ENCODE results near the gene TBC1D16.
A peak's percentile ranks its signal among the peaks of the same experiment; 100 is the strongest.

TBC1D16 gene

GRCh38 chr17:80034791-80035686 is 633 bp downstream of the TBC1D16 start:
- H3K4me1 Mint-ChIP-seq (ENCODE audit: low read depth), result peaks cover 18% of the 10 kb centered on the region
- H3K9me3 Mint-ChIP-seq, result no peaks in the 10 kb centered on the region
- H3K4me3 Mint-ChIP-seq, result peak overlapping the region; percentile 86
- H3K27ac Mint-ChIP-seq, result peak overlapping the region; percentile 71
- peaks cover 7% of the 10 kb centered on the region for H3K27me3 Mint-ChIP-seq
- no peaks in the 10 kb centered on the region for H3K36me3 Mint-ChIP-seq (ENCODE audit: low read depth)

DNA sequence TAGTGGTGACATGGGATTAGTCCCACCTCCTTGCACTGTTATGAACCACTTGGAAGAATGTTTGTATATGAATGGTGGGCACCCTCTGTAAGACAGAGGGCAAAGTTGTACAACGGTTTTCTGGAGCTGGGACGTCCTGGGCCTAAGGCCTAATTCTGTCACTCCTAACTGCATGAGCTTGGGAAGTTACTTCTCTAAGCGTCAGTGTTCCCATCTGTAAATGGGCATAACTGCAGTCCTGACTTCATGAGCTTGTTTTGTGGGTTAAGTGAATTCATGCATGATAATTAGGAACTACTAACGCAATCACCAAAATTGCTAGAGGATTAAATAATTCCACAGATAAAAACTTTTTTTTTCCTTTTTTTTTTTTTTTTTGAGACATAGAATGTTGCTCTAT is 1.8 kb downstream of the TBC1D16 start:
- Mint-ChIP-seq H3K4me3 (no peak overlapping the region), H3K27me3 (peaks cover 7% of the 10 kb centered on the region), H3K9me3 (no peaks in the 10 kb centered on the region), H3K4me1 (ENCODE audit: low read depth) (peaks cover 18% of the 10 kb centered on the region), H3K36me3 (ENCODE audit: low read depth) (no peaks in the 10 kb centered on the region), H3K27ac (no peak overlapping the region)

DNA sequence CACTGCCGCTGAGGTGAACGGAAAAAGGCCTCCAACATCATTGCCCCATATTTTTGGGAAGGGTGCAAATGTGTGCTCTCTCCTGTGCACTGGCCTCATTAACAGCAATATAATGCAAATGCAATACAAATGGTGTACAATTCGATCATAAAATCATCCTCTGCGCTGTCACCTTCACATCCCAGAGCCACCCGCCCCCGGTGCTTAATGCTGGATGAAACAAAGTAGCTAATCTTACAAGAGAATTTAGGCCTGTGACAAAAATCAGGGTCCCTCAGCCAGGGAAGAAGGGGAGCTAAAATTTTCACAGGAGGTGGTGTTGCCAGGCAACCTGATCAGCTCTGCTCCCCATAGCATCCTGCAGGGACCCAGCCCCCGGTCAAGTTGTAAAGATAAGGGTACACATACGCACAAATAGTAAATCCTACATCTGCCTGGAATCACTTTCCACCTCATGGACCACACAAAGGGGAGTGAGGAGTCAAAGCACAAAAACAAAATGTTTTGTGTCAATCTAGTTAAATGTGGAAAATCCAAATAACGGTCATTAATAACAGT is 3.0 kb downstream of the TBC1D16 start:
- Mint-ChIP-seq H3K4me3 (no peak overlapping the region), H3K4me1 (ENCODE audit: low read depth) (peaks cover 18% of the 10 kb centered on the region), H3K27ac (no peak overlapping the region), H3K27me3 (peaks cover 7% of the 10 kb centered on the region), H3K9me3 (no peaks in the 10 kb centered on the region), H3K36me3 (ENCODE audit: low read depth) (no peaks in the 10 kb centered on the region)

DNA sequence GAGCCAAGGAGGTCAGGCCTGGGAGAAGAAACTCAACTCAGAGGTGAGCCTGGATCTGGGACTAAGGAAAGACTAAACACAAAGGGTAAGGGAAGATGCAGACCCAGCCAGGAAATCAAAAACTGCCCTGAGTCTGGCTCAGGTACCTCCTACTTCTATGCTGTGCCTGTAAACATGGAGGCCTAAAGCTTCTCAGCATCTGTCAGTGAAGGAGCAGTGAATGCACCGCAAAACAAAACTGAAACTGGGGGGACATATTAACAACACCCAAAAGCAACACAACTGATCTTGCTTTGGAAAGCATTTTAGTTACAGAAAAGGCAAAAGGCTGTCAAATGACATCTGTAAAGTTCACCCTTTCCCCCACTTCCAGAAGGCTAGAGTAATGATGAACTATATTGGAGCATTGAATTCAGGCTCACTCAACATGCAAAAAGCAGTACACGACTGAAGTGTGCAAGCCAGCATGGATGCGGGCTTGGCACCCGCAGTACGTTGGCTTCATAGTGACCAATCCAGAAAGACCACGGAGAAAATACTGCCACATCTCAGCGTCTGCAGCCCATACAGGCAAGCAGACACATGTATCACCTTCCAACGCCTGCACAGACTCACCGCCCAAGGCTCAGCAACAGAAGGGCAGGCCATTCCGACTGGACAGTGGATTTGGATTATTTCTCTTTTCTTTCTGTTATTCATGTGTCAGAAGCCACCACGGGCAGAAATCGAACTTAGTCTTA is 3.8 kb downstream of the TBC1D16 start:
- Mint-ChIP-seq H3K9me3 (no peaks in the 10 kb centered on the region), H3K4me1 (ENCODE audit: low read depth) (peaks cover 13% of the 10 kb centered on the region), H3K27me3 (peaks cover 4% of the 10 kb centered on the region), H3K27ac (no peak overlapping the region), H3K36me3 (ENCODE audit: low read depth) (no peaks in the 10 kb centered on the region), H3K4me3 (no peak overlapping the region)

- H3K27ac Mint-ChIP-seq, result no peak overlapping the region
- H3K27me3 Mint-ChIP-seq, result peaks cover 4% of the 10 kb centered on the region
- no peak overlapping the region for H3K4me3 Mint-ChIP-seq
- no peaks in the 10 kb centered on the region for H3K36me3 Mint-ChIP-seq (ENCODE audit: low read depth)
- H3K9me3 Mint-ChIP-seq, result no peaks in the 10 kb centered on the region
- peaks cover 10% of the 10 kb centered on the region for H3K4me1 Mint-ChIP-seq (ENCODE audit: low read depth)
Observed at GRCh38 chr17:80030730-80031410, 4.8 kb downstream of the TBC1D16 start.

GRCh38 chr17:80029258-80029974 is 6.3 kb downstream of the TBC1D16 start:
- Mint-ChIP-seq H3K9me3 (no peaks in the 10 kb centered on the region), H3K36me3 (ENCODE audit: low read depth) (no peaks in the 10 kb centered on the region), H3K4me3 (no peak overlapping the region), H3K4me1 (ENCODE audit: low read depth) (peaks cover 2% of the 10 kb centered on the region), H3K27me3 (no peaks in the 10 kb centered on the region), H3K27ac (no peak overlapping the region)

DNA sequence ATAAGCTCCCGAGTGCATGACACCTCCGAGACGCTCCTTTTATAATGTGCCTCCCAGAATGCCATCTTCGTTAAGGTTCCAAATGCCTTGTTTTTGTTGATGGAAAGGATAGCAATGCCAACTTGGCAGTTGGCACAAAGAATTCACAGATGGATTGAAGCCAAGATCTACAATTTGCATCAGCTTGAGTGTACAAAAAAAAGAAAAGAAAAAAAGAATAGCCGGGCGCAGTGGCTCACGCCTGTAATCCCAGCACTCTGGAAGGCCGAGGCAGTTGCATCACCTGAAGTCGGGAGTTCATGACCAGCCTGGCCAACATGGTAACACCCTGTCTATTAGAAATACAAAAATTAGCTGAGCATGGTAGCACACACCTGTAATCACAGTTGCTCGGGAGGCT is 7.6 kb downstream of the TBC1D16 start:
- H3K9me3 Mint-ChIP-seq, result no peaks in the 10 kb centered on the region
- H3K4me1 Mint-ChIP-seq (ENCODE audit: low read depth), result no peaks in the 10 kb centered on the region
- H3K4me3 Mint-ChIP-seq, result no peak overlapping the region
- no peaks in the 10 kb centered on the region for H3K36me3 Mint-ChIP-seq (ENCODE audit: low read depth)
- H3K27ac Mint-ChIP-seq, result no peak overlapping the region
- H3K27me3 Mint-ChIP-seq, result no peaks in the 10 kb centered on the region

DNA sequence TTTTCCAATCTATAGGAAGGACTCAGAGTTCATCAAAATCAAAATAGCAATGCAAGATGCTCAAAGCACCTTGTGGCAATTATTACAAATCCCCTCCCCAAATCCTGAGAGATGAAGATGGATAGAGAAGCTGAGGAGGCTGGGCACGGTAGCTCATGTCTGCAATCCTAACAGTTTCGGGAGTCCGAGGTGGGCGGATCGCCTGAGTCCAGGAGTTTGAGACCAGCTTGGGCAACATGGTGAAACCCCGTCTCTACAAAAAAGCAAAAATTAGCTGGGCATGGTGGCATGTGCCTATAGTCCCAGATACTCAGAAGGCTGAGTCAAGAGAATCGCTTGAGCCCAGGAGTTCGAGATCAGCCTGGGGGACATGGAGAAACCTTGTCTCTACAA is 8.6 kb downstream of the TBC1D16 start:
- Mint-ChIP-seq H3K4me1 (ENCODE audit: low read depth) (no peaks in the 10 kb centered on the region), H3K36me3 (ENCODE audit: low read depth) (no peaks in the 10 kb centered on the region)

GRCh38 chr17:80026359-80027042 is 9.2 kb downstream of the TBC1D16 start:
- H3K36me3 Mint-ChIP-seq (ENCODE audit: low read depth), result no peaks in the 10 kb centered on the region
- H3K4me1 Mint-ChIP-seq (ENCODE audit: low read depth), result no peaks in the 10 kb centered on the region
- no peaks in the 10 kb centered on the region for H3K9me3 Mint-ChIP-seq
- H3K27me3 Mint-ChIP-seq, result no peaks in the 10 kb centered on the region
- H3K27ac Mint-ChIP-seq, result no peak overlapping the region
- H3K4me3 Mint-ChIP-seq, result no peak overlapping the region

More for the DNA sequence above, 8.6 kb downstream of the TBC1D16 start:
- H3K27me3 Mint-ChIP-seq, result no peaks in the 10 kb centered on the region
- H3K4me3 Mint-ChIP-seq, result no peak overlapping the region
- H3K9me3 Mint-ChIP-seq, result no peaks in the 10 kb centered on the region
- H3K27ac Mint-ChIP-seq, result no peak overlapping the region

- H3K9me3 Mint-ChIP-seq, result no peaks in the 10 kb centered on the region
Observed at GRCh38 chr17:80025796-80026195, 9.9 kb downstream of the TBC1D16 start.

DNA sequence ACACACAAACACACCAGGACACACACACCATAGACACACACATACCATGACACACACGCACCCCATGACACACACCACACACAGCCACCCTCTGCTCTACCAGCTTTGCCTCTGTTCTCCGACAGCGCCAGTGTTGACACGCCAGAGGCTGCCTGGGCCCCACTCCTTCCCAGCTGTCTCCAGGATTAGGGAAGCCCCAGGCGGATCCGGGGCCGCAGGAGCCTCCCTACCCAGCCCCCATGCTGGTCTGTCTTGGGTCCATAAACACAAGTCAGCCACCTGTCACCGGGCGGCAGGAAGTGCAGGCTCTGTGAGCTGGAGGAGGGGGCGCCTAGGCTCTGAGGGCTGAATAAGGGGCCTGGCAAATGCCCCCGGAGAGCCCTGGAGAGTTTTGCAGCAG is 10.5 kb downstream of the TBC1D16 start:
- H3K36me3 Mint-ChIP-seq (ENCODE audit: low read depth), result no peaks in the 10 kb centered on the region
- H3K27me3 Mint-ChIP-seq, result no peaks in the 10 kb centered on the region
- H3K4me3 Mint-ChIP-seq, result no peak overlapping the region
- no peak overlapping the region for H3K27ac Mint-ChIP-seq
- no peaks in the 10 kb centered on the region for H3K9me3 Mint-ChIP-seq
- no peaks in the 10 kb centered on the region for H3K4me1 Mint-ChIP-seq (ENCODE audit: low read depth)

More at GRCh38 chr17:80025796-80026195, 9.9 kb downstream of the TBC1D16 start:
- H3K27ac Mint-ChIP-seq, result no peak overlapping the region
- H3K4me3 Mint-ChIP-seq, result no peak overlapping the region
- H3K36me3 Mint-ChIP-seq (ENCODE audit: low read depth), result no peaks in the 10 kb centered on the region
- H3K4me1 Mint-ChIP-seq (ENCODE audit: low read depth), result no peaks in the 10 kb centered on the region
- H3K27me3 Mint-ChIP-seq, result no peaks in the 10 kb centered on the region

- Mint-ChIP-seq H3K36me3 (ENCODE audit: low read depth) (no peaks in the 10 kb centered on the region), H3K27ac (no peak overlapping the region), H3K4me3 (no peak overlapping the region), H3K9me3 (no peaks in the 10 kb centered on the region), H3K4me1 (ENCODE audit: low read depth) (no peaks in the 10 kb centered on the region), H3K27me3 (no peaks in the 10 kb centered on the region)
Observed at GRCh38 chr17:80024206-80024972, 11.3 kb downstream of the TBC1D16 start.

DNA sequence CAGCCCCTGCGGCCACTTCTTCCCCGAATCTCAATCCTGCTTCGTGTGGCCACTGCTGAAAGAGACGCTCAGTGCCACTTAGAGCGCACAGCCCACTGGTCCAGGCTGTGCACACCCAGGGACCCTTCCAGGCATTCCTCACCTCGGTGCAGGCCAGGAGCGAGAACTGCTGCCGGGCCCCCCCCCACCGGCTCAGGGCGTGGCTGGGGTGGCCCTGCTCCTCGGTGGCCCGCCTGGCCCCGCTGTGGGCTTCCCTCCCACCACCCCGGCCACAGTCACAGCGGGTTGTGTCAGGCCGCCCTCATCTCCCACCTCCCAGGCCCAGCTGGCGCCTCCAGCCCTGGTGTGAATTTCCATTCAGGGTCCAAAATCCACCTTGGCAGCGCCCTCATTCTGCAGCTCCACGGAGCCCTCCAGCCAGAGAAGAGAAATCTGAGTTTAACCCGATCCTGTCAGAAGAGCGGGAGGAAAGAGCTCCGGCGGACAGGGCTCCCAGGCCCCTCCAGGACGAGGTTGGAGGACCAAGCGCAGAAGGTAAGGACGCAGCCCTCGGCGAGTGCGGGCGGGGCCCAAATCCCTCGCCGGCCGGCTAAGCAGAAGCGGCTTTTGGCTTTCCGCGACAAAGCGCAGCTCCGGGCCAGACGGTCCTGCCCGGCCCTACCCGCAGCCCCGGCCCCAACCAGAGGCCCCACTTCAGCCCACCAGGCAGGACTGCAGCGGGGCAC is 12.0 kb downstream of the TBC1D16 start:
- Mint-ChIP-seq H3K27me3 (no peaks in the 10 kb centered on the region), H3K4me1 (ENCODE audit: low read depth) (no peaks in the 10 kb centered on the region), H3K27ac (no peak overlapping the region), H3K36me3 (ENCODE audit: low read depth) (no peaks in the 10 kb centered on the region), H3K9me3 (no peaks in the 10 kb centered on the region), H3K4me3 (no peak overlapping the region)

Measured in stimulated activated naive CD8-positive, alpha-beta T cell treated with anti-CD3 and anti-CD28 coated beads, Interleukin-15, Interleukin-2, amounts not matched to agents 100 ng/mL and 50 ng/mL, for 24 hours (primary cell).